ENCODE results near the gene RFT1. TPM values are rescaled to one million over a fixed set of nuclear protein-coding genes. Genes with fewer than 3 reads are reported as not detected.
A peak's percentile ranks its signal among the peaks of the same experiment; 100 is the strongest.

RFT1 gene
- total and polyA plus RNA-seq, 2 of the 13 experiments (the other 11 are each of a cell fraction or from before 2014, with no cell fraction given) = 23.2 to 37.0 TPM

GRCh38 chr3:53169045-53169831, 39.0 kb upstream of the RFT1 start (continued):
- TF ChIP-seq AKNA (CRISPR knock-in tag; IDR thresholded peaks at IDR 0.05; ENCODE audit: borderline replicate concordance) (no peak), PLSCR1 (CRISPR knock-in tag; IDR thresholded peaks at IDR 0.05; ENCODE audit: borderline replicate concordance) (no peak), SALL2 (CRISPR knock-in tag; IDR thresholded peaks at IDR 0.05) (no peak; the same call in 1 of the 2 replicates), BCL3 (CRISPR knock-in tag; IDR thresholded peaks at IDR 0.05) (no peak), IRF2 (CRISPR knock-in tag; IDR thresholded peaks at IDR 0.05) (no peak; the same call in 1 of the 2 replicates), ZBTB3 (CRISPR knock-in tag; IDR thresholded peaks at IDR 0.05; ENCODE audit: borderline replicate concordance, low read depth) (no peak), YEATS4 (CRISPR knock-in tag; IDR thresholded peaks at IDR 0.05; ENCODE audit: borderline replicate concordance) (peak; percentile 35; the same call in 1 of the 2 replicates), BORCS8-MEF2B (CRISPR knock-in tag; IDR thresholded peaks at IDR 0.05) (no peak), ZNF766 (CRISPR knock-in tag; IDR thresholded peaks at IDR 0.05; ENCODE audit: borderline replicate concordance) (no peak), ZNF225 (CRISPR knock-in tag; IDR thresholded peaks at IDR 0.05) (no peak), ZNF367 (CRISPR knock-in tag; IDR thresholded peaks at IDR 0.05; ENCODE audit: borderline replicate concordance) (no peak), CHCHD3 (CRISPR knock-in tag; IDR thresholded peaks at IDR 0.05) (no peak), BRF2 (CRISPR knock-in tag; IDR thresholded peaks at IDR 0.05) (no peak), ARNT (IDR thresholded peaks at IDR 0.05) (no peak), AGO2 (optimal IDR thresholded peaks at IDR 0.05; ENCODE audit: low read depth, low read length) (peak; percentile 61), ZNF605 (CRISPR knock-in tag; IDR thresholded peaks at IDR 0.05) (no peak), MXD1 (CRISPR knock-in tag; IDR thresholded peaks at IDR 0.05) (no peak), RAD51 (IDR thresholded peaks at IDR 0.05; ENCODE audit: borderline replicate concordance) (no peak), ZBTB20 (CRISPR knock-in tag; IDR thresholded peaks at IDR 0.05; ENCODE audit: borderline replicate concordance, low read depth) (no peak; the same call in 1 of the 2 replicates), MYNN (CRISPR knock-in tag; IDR thresholded peaks at IDR 0.05; ENCODE audit: low read depth) (no peak), SCMH1 (CRISPR knock-in tag; IDR thresholded peaks at IDR 0.05; ENCODE audit: borderline replicate concordance) (no peak)
